GM18873 (cell line): ENCODE data around the gene RTCA.
A peak's percentile ranks its signal among the peaks of the same experiment; 100 is the strongest.
"Not testable (repeated sequence)": the region's sequence is repeated elsewhere in the genome, so short reads cannot be mapped to it uniquely, and the experiment has no call there.

Source experiments
- ATAC-seq: cut with Tn5 transposase; IDR thresholded peaks from one replicate; pipeline ENCODE4 v1.9.1; 2021; ENCODE audit warnings: mild to moderate bottlenecking, moderate library complexity, moderate number of reproducible peaks; ENCODE audit not compliant: unreplicated experiment, low FRiP score

The RTCA gene

GRCh38 chr1:100256273-100256672 is 9.7 kb upstream of the RTCA start:
- not testable (repeated sequence) for ATAC-seq

- not testable (repeated sequence) for ATAC-seq
These were observed 7.6 kb upstream of the RTCA start for GRCh38 chr1:100258427-100258826.

- ATAC-seq: no peak
These were observed 4.3 kb upstream of the RTCA start for GRCh38 chr1:100261686-100262085.

- ATAC-seq: not testable (repeated sequence)
These were observed 1.9 kb upstream of the RTCA start for GRCh38 chr1:100264081-100264480.

GRCh38 chr1:100265562-100265930 is 470 bp upstream of the RTCA start:
- peak; percentile 30 for ATAC-seq

GRCh38 chr1:100266741-100267140 is 725 bp downstream of the RTCA start:
- ATAC-seq: no peak

GRCh38 chr1:100267284-100267683 is 1.3 kb downstream of the RTCA start:
- ATAC-seq: no peak

- ATAC-seq: no peak
These were observed 2.2 kb downstream of the RTCA start for GRCh38 chr1:100268202-100268601.

- no peak for ATAC-seq
These were observed 11.8 kb downstream of the RTCA start for GRCh38 chr1:100277866-100278265.

- ATAC-seq: no peak
These were observed 13.4 kb downstream of the RTCA start for GRCh38 chr1:100279358-100279923.

- ATAC-seq: no peak
These were observed 14.1 kb downstream of the RTCA start for GRCh38 chr1:100279954-100280682.

- ATAC-seq: no peak
These were observed 18.6 kb downstream of the RTCA start for GRCh38 chr1:100284591-100284990.

- no peak for ATAC-seq
These were observed 21.1 kb downstream of the RTCA start for GRCh38 chr1:100287162-100287561.

GRCh38 chr1:100290291-100290690 is 24.3 kb downstream of the RTCA start:
- ATAC-seq: no peak

- ATAC-seq: no peak
These were observed 26.7 kb downstream of the RTCA start for GRCh38 chr1:100292711-100293110.

GRCh38 chr1:100296140-100296539 is 30.1 kb downstream of the RTCA start:
- ATAC-seq: no peak

GRCh38 chr1:100296997-100297396 is 31.0 kb downstream of the RTCA start:
- not testable (repeated sequence) for ATAC-seq

- no peak for ATAC-seq
These were observed 32.5 kb downstream of the RTCA start for GRCh38 chr1:100298512-100298911.

- ATAC-seq: no peak
These were observed 33.7 kb downstream of the RTCA start for GRCh38 chr1:100299521-100300222.

GRCh38 chr1:100300691-100301090 is 34.7 kb downstream of the RTCA start:
- no peak for ATAC-seq

GRCh38 chr1:100302739-100303138 is 36.7 kb downstream of the RTCA start:
- ATAC-seq: no peak

GRCh38 chr1:100304227-100304626 is 38.2 kb downstream of the RTCA start:
- no peak for ATAC-seq
